Mesendoderm (in vitro differentiated cells): ENCODE measurements around the gene BRD2.

Source experiments
- DNase-seq: peaks from one replicate; pipeline ENCODE4 v3.0.0; 2013
- H2AK5ac ChIP-seq: 2 replicates; pipeline ENCODE4 v1.6.1; 2013; ENCODE audit warnings: low read length, inconsistent platforms
- H2BK120ac ChIP-seq: 2 replicates; pipeline ENCODE4 v1.6.1; 2013; ENCODE audit warnings: low read depth, mild to moderate bottlenecking, low read length, moderate library complexity, mixed read lengths
- H2BK15ac ChIP-seq: replicated peaks from 2 replicates; pipeline ENCODE4 v1.6.1; 2013; ENCODE audit warnings: low read depth, mild to moderate bottlenecking, moderate library complexity
- H2BK5ac ChIP-seq: 2 replicates; pipeline ENCODE4 v1.6.1; 2013; ENCODE audit warnings: low read length, inconsistent platforms
- H3K18ac ChIP-seq: 2 replicates; pipeline ENCODE4 v1.6.1; 2013; ENCODE audit warnings: mild to moderate bottlenecking, low read length, mixed read lengths
- H3K23ac ChIP-seq: one replicate; pipeline ENCODE4 v1.6.1; 2013; ENCODE audit warnings: low read length
- H3K27ac ChIP-seq: 2 replicates; pipeline ENCODE4 v1.5.1; 2013; ENCODE audit warnings: low read depth, mild to moderate bottlenecking, inconsistent platforms, low read length, moderate library complexity
- H3K27me3 ChIP-seq: 2 replicates; pipeline ENCODE4 v1.6.1; 2013; ENCODE audit warnings: low read length, control low read depth, mild to moderate bottlenecking, inconsistent platforms; ENCODE audit not compliant: insufficient read depth, poor library complexity
- H3K36me3 ChIP-seq: 2 replicates; pipeline ENCODE4 v1.6.1; 2013; ENCODE audit warnings: low read length, inconsistent platforms; ENCODE audit not compliant: control insufficient read depth, insufficient read depth
- H3K4ac ChIP-seq: one replicate; pipeline ENCODE4 v1.6.1; 2013; ENCODE audit warnings: low read depth, mild to moderate bottlenecking, low read length, moderate library complexity
- H3K4me1 ChIP-seq: 2 replicates; pipeline ENCODE4 v1.6.1; 2013; ENCODE audit warnings: low read depth, low read length, inconsistent platforms; ENCODE audit not compliant: control insufficient read depth
- H3K4me2 ChIP-seq: 2 replicates; pipeline ENCODE4 v1.6.1; 2013; ENCODE audit warnings: low read length
- H3K4me3 ChIP-seq: 2 replicates; pipeline ENCODE4 v1.5.1; 2013; ENCODE audit warnings: mild to moderate bottlenecking, low read length
- H3K56ac ChIP-seq: one replicate; pipeline ENCODE4 v1.6.1; 2013; ENCODE audit warnings: low read length
- H3K79me1 ChIP-seq: 2 replicates; pipeline ENCODE4 v1.6.1; 2013; ENCODE audit warnings: low read length, inconsistent platforms
- H3K79me2 ChIP-seq: 2 replicates; pipeline ENCODE4 v1.6.1; 2013; ENCODE audit warnings: mild to moderate bottlenecking, low read length; ENCODE audit not compliant: control insufficient read depth, insufficient read depth
- H3K9ac ChIP-seq: 2 replicates; pipeline ENCODE4 v1.6.1; 2013; ENCODE audit warnings: low read length, inconsistent platforms
- H4K5ac ChIP-seq: one replicate; pipeline ENCODE4 v1.6.1; 2013; ENCODE audit warnings: low read length
- H4K8ac ChIP-seq: one replicate; pipeline ENCODE4 v1.6.1; 2013; ENCODE audit warnings: low read depth, mild to moderate bottlenecking, control low read depth, low read length, moderate library complexity
- WGBS: extraction: QIAGEN DNeasy Blood & Tissue Kit; methylation state at CpG from one replicate; pipeline ENCODE4 v1.1.7; 2013; ENCODE audit warnings: low lambda C conversion rate, missing lambda C conversion rate; ENCODE audit not compliant: insufficient coverage; ENCODE audit errors: extremely low coverage; 5-methylcytosine and 5-hydroxymethylcytosine counted together

The BRD2 gene

DNA sequence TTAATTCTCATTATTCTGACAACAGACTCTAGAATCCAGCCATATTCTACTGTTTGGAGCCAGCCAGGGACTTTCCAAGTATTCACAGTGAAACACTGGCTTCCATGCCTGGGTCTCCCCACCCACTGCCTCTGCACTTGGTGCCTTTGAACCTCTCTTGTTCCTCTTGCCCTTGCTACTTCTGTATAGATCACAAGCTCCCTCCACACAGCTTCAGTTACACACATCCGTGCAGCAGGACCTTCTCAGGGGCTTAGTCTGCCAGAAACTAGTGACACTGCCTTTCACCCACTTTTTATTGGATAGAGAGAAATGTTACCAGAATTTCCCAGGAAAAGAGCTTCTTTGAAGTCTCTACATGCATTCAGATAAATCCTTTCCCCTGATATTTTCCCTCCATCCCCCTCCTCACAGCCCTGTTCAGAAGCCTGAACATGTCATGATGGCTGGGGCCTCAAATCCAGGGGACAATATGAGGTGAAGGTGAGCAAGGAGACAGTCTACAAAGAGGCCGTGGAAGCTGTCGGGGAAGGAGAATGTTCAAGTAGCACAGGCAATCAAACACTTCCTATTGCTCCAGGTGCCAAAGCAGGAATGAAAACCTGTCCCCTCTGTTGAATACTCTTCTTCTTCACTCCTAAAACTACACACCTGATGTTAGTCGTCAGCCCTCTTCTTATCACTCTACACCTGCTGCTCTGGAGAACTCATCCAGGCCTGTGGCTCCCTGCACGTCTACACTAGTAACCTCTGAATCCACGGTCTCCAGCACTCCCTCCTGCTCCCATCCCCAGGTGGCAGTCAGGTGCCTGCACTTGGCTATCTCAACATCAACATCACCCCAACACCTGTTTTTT is 61.2 kb downstream of the BRD2 start:
- H2BK15ac ChIP-seq: no peak overlapping the region
- H3K23ac ChIP-seq: no peak overlapping the region
- H3K56ac ChIP-seq: no peak overlapping the region
- H2AK5ac ChIP-seq: no peak overlapping the region
- no peak overlapping the region for H3K18ac ChIP-seq
- H3K4me1 ChIP-seq: no peaks in the 10 kb centered on the region
- no peak overlapping the region for H3K4me3 ChIP-seq
- H3K4me2 ChIP-seq: no peak overlapping the region
- H4K5ac ChIP-seq: no peak overlapping the region
- H3K4ac ChIP-seq: no peak overlapping the region
- no peak for DNase-seq
- no peaks in the 10 kb centered on the region for H3K79me2 ChIP-seq
- H3K27me3 ChIP-seq: no peaks in the 10 kb centered on the region
- H3K27ac ChIP-seq: no peak overlapping the region
- no peaks in the 10 kb centered on the region for H3K79me1 ChIP-seq
- H2BK120ac ChIP-seq: no peak overlapping the region
- H3K9ac ChIP-seq: no peak overlapping the region
- no CpG with 5 or more reads among the region's 6 CpGs for WGBS
- no peak overlapping the region for H4K8ac ChIP-seq
- no peaks in the 10 kb centered on the region for H3K36me3 ChIP-seq
- no peak overlapping the region for H2BK5ac ChIP-seq

DNA sequence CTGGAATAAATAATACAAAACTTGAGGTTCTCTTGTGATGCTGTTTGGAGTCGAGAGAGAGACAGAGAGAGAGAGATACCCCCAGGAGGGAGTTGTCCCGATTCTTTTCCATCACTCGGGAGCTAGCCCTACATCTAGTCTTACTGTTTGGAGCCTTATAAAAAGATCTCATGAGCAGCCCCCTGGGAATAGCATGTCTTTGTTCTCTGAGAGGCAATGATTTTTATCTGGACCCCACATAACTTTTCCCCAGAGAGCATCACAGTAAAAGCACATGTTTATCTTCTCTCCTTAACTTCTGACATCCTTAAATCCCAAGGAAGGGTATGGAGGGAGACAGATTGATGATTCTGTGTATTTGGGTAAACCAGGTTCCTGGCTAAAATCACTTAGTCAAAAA is 61.9 kb downstream of the BRD2 start:
- WGBS: no CpG with 5 or more reads among the region's 3 CpGs
- H3K27me3 ChIP-seq: no peaks in the 10 kb centered on the region

More for the DNA sequence above, 61.9 kb downstream of the BRD2 start:
- no peak overlapping the region for H3K56ac ChIP-seq
- no peaks in the 10 kb centered on the region for H3K4me1 ChIP-seq
- H2BK15ac ChIP-seq: no peak overlapping the region
- DNase-seq: no peak
- H3K9ac ChIP-seq: no peak overlapping the region
- no peak overlapping the region for H4K8ac ChIP-seq
- H3K36me3 ChIP-seq: no peaks in the 10 kb centered on the region
- H3K79me2 ChIP-seq: no peaks in the 10 kb centered on the region
- no peak overlapping the region for H3K4ac ChIP-seq
- no peak overlapping the region for H2AK5ac ChIP-seq
- H3K27ac ChIP-seq: no peak overlapping the region
- H3K18ac ChIP-seq: no peak overlapping the region
- no peaks in the 10 kb centered on the region for H3K79me1 ChIP-seq
- no peak overlapping the region for H3K4me3 ChIP-seq
- H3K23ac ChIP-seq: no peak overlapping the region
- no peak overlapping the region for H4K5ac ChIP-seq
- no peak overlapping the region for H2BK120ac ChIP-seq
- H2BK5ac ChIP-seq: no peak overlapping the region
- no peak overlapping the region for H3K4me2 ChIP-seq
